T-cell (primary cell): Measurements from ENCODE around the gene WDFY1. TPM values are rescaled to one million over a fixed set of nuclear protein-coding genes. Genes with fewer than 3 reads are reported as not detected.
A peak's percentile ranks its signal among the peaks of the same experiment; 100 is the strongest.

Experiments
- ATAC-seq, 4 experiments: fragments of 200-7000 bp in 3 of 4; fragments of 150-1000 bp in 1 of 4; cut with Tn5 transposase; replicated peaks in 1 of 4; 1 replicate in 3 of 4; 2 replicates in 1 of 4; pipeline ENCODE4 v1.10.0; 2021; ENCODE audit warnings: moderate library complexity in 3 of 4, mild to moderate bottlenecking in 2 of 4, moderate number of reproducible peaks in 1 of 4
- CTCF ChIA-PET, 2 donors: fragments of 300-600 bp; sonication (Branson Sonifier 250); formaldehyde crosslinking; loops; one replicate each; lab custom pipeline; 2022; ENCODE audit warnings: antibody characterized with exemption in 2 of 2; lab: Charles Lee
- POLR2A ChIA-PET, 2 donors: fragments of 300-600 bp; sonication (Branson Sonifier 250); formaldehyde crosslinking; loops; one replicate each; lab custom pipeline; 2022; ENCODE audit warnings: antibody characterized with exemption in 2 of 2; lab: Charles Lee
- DNase-seq, 35 experiments: peaks; one replicate each; pipeline versions ENCODE4 v3.0.0 to v3.0.0-alpha.2; 2013 to 2023
- H3K27ac ChIP-seq: one replicate; pipeline ENCODE4 v1.5.1; 2013; ENCODE audit warnings: low read length
- H3K27me3 ChIP-seq, 2 experiments: replicated peaks in 1 of 2; 1 replicate in 1 of 2; 2 replicates in 1 of 2; pipeline versions ENCODE4 v1.6.1 to v1.7.0; 2013; ENCODE audit warnings: low read length in 1 of 2, mixed read lengths in 1 of 2; ENCODE audit not compliant: control insufficient read depth in 2 of 2, insufficient read depth in 2 of 2; ENCODE audit errors: extremely low read depth in 1 of 2
- H3K36me3 ChIP-seq, 2 donors: 1 replicate in 1 of 2; 2 replicates in 1 of 2; pipeline versions ENCODE4 v1.6.1 to v1.7.0; 2013; ENCODE audit warnings: low read length in 1 of 2; ENCODE audit not compliant: control insufficient read depth in 2 of 2, insufficient read depth in 1 of 2; ENCODE audit errors: extremely low read depth in 1 of 2
- H3K4me1 ChIP-seq, 2 experiments: 1 replicate in 1 of 2; 2 replicates in 1 of 2; pipeline versions ENCODE4 v1.6.1 to v1.7.0; 2013; ENCODE audit warnings: low read length in 2 of 2, mixed read lengths in 1 of 2; ENCODE audit not compliant: insufficient read depth in 2 of 2, control insufficient read depth in 1 of 2; ENCODE audit errors: extremely low read depth in 1 of 2
- H3K4me3 ChIP-seq, 2 donors: 1 replicate in 1 of 2; 2 replicates in 1 of 2; pipeline versions ENCODE4 v1.5.1 to v1.7.0; 2013; ENCODE audit warnings: mild to moderate bottlenecking in 2 of 2, low read length in 1 of 2, moderate library complexity in 1 of 2; ENCODE audit not compliant: control insufficient read depth in 1 of 2; ENCODE audit errors: extremely low read depth in 1 of 2
- H3K9me3 ChIP-seq: 2 replicates; pipeline ENCODE4 v1.7.0; 2013
- H3K27ac Mint-ChIP-seq, 2 donors: one replicate each; pipeline ENCODE4 v1.8.0; 2020 to 2021; ENCODE audit warnings: mild to moderate bottlenecking in 2 of 2, mixed read lengths in 2 of 2
- H3K27me3 Mint-ChIP-seq, 2 donors: one replicate each; pipeline ENCODE4 v1.8.0; 2021 to 2022; ENCODE audit warnings: mixed read lengths in 2 of 2
- H3K36me3 Mint-ChIP-seq: one replicate; pipeline ENCODE4 v1.8.0; 2021; ENCODE audit warnings: mixed read lengths
- H3K4me1 Mint-ChIP-seq, 3 donors: one replicate each; pipeline ENCODE4 v1.8.0; 2020 to 2022; ENCODE audit warnings: mixed read lengths in 3 of 3, mild to moderate bottlenecking in 1 of 3
- H3K4me3 Mint-ChIP-seq, 3 donors: one replicate each; pipeline ENCODE4 v1.8.0; 2020 to 2022; ENCODE audit warnings: mild to moderate bottlenecking in 3 of 3, mixed read lengths in 3 of 3, moderate library complexity in 3 of 3
- H3K9me3 Mint-ChIP-seq, 3 donors: one replicate each; pipeline ENCODE4 v1.8.0; 2020 to 2022; ENCODE audit warnings: mixed read lengths in 3 of 3
- WGBS: methylation state at CpG from one replicate; pipeline ENCODE4 v1.1.5; 2013; ENCODE audit warnings: missing lambda C conversion rate; ENCODE audit not compliant: insufficient coverage; 5-methylcytosine and 5-hydroxymethylcytosine counted together
- total RNA-seq, 35 experiments: library from RNA in 6 of 35; stranded (reverse) in 6 of 35; fragments of 120-200 nt in 1 of 35; gene quantifications; one replicate each; pipeline versions ENCODE4 v1.2.1 to v1.2.4 and lab custom pipeline; 2013 to 2026

WDFY1 gene, protein sequence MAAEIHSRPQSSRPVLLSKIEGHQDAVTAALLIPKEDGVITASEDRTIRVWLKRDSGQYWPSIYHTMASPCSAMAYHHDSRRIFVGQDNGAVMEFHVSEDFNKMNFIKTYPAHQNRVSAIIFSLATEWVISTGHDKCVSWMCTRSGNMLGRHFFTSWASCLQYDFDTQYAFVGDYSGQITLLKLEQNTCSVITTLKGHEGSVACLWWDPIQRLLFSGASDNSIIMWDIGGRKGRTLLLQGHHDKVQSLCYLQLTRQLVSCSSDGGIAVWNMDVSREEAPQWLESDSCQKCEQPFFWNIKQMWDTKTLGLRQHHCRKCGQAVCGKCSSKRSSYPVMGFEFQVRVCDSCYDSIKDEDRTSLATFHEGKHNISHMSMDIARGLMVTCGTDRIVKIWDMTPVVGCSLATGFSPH
- total RNA-seq (10 to 100 TPM; 27.5 to 45.2 (median 36.6) TPM), total RNA-seq (lab: John Stamatoyannopoulos, UW) (27.1 to 74.5 (median 42.7) reads per million in 29 experiments)
- 49.6 TPM for total RNA-seq (2013)

- Histone ChIP-seq H3K36me3 (no peaks in the 10 kb centered on the region), H3K4me1 (peaks cover 7 to 44% of the 10 kb centered on the region in 2 experiments), H3K27me3 (no peaks in the 10 kb centered on the region), H3K9me3 (no peaks in the 10 kb centered on the region), H3K4me3 (peak within 1 kb of the TSS; percentile 71 to 92), H3K27ac (peak within 1 kb of the TSS; percentile 21)
- peaks cover 56 to 59% (median 57%) of the 10 kb centered on the region in 3 donors for H3K4me1 Mint-ChIP-seq
- ATAC-seq (peak; percentile 91 to 95 (median 93)), DNase-seq (peak; percentile 60 to 84 (median 70))
- peaks cover 11% of the 10 kb centered on the region for H3K36me3 Mint-ChIP-seq
- H3K27ac Mint-ChIP-seq: peak within 1 kb of the TSS; percentile 81 to 86
- peak within 1 kb of the TSS; percentile 90 to 95 (median 91) for H3K4me3 Mint-ChIP-seq
- H3K27me3 Mint-ChIP-seq: no peaks in the 10 kb centered on the region
- ChIA-PET POLR2A (interaction anchor here (0.5 to 1.0 kb wide), 5 partner anchors 9 to 48 kb away, joined by 3 read pairs; no protein-coding TSS in a partner anchor), CTCF (interaction anchor here (0.7 to 1.2 kb wide), 3 partner anchors 26 to 47 kb away, joined by 3 read pairs; no protein-coding TSS in a partner anchor)
- under 1% methylated on average over 67 of the region's 87 CpGs for WGBS
- peaks cover 0 to 3% (median 0%) of the 10 kb centered on the region in 3 donors for H3K9me3 Mint-ChIP-seq
Measured at GRCh38 chr2:223944703-223945531, at the start of gene WDFY1. Gene WDFY1 (minus strand): TSS chr2:223945335. CDS start chr2:223945284, 51 bp downstream.

DNA sequence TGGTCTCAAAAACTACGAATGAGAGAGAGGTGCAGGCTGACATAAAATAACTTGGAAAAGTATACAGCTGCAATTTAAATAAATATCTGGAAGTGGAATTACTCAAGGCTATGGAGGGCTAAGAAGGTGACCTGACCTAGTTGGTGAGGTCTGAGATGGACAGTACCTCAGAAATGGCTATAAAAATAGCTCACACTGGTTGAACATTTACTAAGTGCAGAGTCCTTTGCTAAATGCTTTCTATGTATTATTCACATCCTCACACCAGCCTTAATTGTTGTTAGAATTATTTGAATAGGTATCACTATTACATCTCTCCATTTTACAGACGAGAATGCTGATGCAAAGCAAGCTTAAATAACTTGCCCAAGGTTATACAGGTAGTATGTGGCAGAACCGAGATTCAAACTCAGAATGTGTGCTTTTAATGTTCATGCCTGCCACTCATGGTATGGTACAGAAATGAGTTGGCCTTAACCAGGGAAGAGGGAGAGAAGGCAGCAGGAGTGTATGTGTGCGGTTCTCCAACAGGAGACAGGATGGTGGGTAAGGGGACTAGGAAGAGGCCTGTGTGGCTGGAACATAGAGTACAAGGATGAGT is 49.5 kb upstream of the WDFY1 start:
- no peak overlapping the region for H3K4me3 Mint-ChIP-seq
- H3K9me3 Mint-ChIP-seq: no peaks in the 10 kb centered on the region
- no peak overlapping the region for H3K27ac Mint-ChIP-seq
- no peak for DNase-seq
- no peak overlapping the region for H3K27ac ChIP-seq
- ChIA-PET POLR2A (no interaction called here), CTCF (interaction anchor here (0.5 to 5.0 kb wide), 20 partner anchors 12 to 1923 kb away, joined by 3 to 121 read pairs (median 6); no protein-coding TSS in a partner anchor)
- H3K27me3 Mint-ChIP-seq: no peaks in the 10 kb centered on the region
- peaks cover 0 to 2% of the 10 kb centered on the region in 2 experiments for H3K27me3 ChIP-seq
- no peak for ATAC-seq
- no peak overlapping the region for H3K4me3 ChIP-seq
- no peaks in the 10 kb centered on the region for H3K4me1 Mint-ChIP-seq
- no peaks in the 10 kb centered on the region for H3K36me3 ChIP-seq
- H3K4me1 ChIP-seq: no peaks in the 10 kb centered on the region
- no peaks in the 10 kb centered on the region for H3K9me3 ChIP-seq
- 77% methylated on average over 2 of the region's 4 CpGs for WGBS
- H3K36me3 Mint-ChIP-seq: no peaks in the 10 kb centered on the region

- Mint-ChIP-seq H3K4me1 (no peaks in the 10 kb centered on the region), H3K4me3 (no peak overlapping the region), H3K27ac (no peak overlapping the region), H3K36me3 (no peaks in the 10 kb centered on the region), H3K9me3 (no peaks in the 10 kb centered on the region), H3K27me3 (no peaks in the 10 kb centered on the region)
- ChIA-PET CTCF (interaction anchor here (0.5 to 5.0 kb wide), 41 partner anchors 12 to 1021 kb away, joined by 3 to 121 read pairs (median 4); no protein-coding TSS in a partner anchor), POLR2A (interaction anchor here (0.8 to 0.9 kb wide), 2 partner anchors 36 to 70 kb away, joined by 3 to 6 read pairs; no protein-coding TSS in a partner anchor)
- peak in 3 of 4 experiments; percentile 51 to 71 (median 70) for ATAC-seq
- 49% methylated on average over 4 of the region's 5 CpGs for WGBS
- no peak overlapping the region for H3K27ac ChIP-seq
- H3K4me1 ChIP-seq: no peaks in the 10 kb centered on the region
- peak; percentile 6 to 81 (median 46) for DNase-seq
- H3K27me3 ChIP-seq: peaks cover 0 to 2% of the 10 kb centered on the region in 2 experiments
- no peak overlapping the region for H3K4me3 ChIP-seq
- no peaks in the 10 kb centered on the region for H3K9me3 ChIP-seq
- H3K36me3 ChIP-seq: no peaks in the 10 kb centered on the region
Measured at GRCh38 chr2:223993634-223994232, 48.6 kb upstream of the WDFY1 start.

DNA sequence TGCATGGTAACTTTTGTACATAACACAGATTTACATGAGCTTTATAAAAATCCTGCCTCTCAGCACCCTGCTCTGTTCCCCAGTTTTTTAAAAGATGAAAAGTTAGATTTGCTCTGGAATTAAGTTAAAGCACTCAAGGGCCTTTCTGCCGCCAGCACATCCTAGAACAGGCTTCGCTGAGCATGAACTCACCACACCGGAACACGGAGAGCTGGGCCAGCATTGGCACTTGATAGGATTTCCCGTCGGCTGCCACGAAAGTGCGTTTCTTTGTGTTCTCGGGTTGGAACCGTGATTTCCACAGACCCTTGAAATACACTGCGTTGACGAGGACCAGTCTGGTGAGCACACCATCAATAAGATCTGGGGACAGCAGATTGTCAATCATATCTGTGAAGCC is 46.5 kb upstream of the WDFY1 start:
- Mint-ChIP-seq H3K27me3 (no peaks in the 10 kb centered on the region), H3K27ac (no peak overlapping the region), H3K9me3 (no peaks in the 10 kb centered on the region), H3K4me3 (no peak overlapping the region), H3K36me3 (no peaks in the 10 kb centered on the region), H3K4me1 (no peaks in the 10 kb centered on the region)
- Histone ChIP-seq H3K36me3 (no peaks in the 10 kb centered on the region), H3K4me3 (no peak overlapping the region), H3K27me3 (peaks cover 0 to 2% of the 10 kb centered on the region in 2 experiments), H3K27ac (no peak overlapping the region), H3K4me1 (no peaks in the 10 kb centered on the region), H3K9me3 (no peaks in the 10 kb centered on the region)
- ATAC-seq (no peak), DNase-seq (no peak)
- ChIA-PET CTCF (interaction anchor here (0.7 to 5.0 kb wide), 6 partner anchors 17 to 293 kb away, joined by 3 to 121 read pairs (median 48); no protein-coding TSS in a partner anchor), POLR2A (no interaction called here)
- WGBS: 84% methylated on average over 12 of the region's 12 CpGs

DNA sequence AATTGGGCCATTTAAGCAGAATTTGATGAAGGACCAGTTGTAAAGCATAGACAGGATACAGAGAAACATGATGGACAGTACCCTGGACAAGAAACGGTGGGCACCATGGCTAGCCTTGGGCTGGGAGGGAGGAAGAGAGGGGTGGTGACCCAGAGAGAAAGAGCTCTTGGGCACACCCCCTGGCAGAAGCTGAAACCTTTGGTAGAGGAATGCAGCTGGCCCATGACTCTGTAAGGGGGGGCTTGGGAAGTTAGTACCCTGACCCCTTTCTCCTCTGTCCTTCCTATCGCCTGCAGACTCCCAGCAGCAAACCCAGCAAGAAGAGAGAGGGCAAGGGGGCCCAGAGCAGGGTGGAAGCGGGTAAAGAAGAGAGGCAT is 44.7 kb upstream of the WDFY1 start:
- Histone ChIP-seq H3K27me3 (peaks cover 0 to 2% of the 10 kb centered on the region in 2 experiments), H3K27ac (no peak overlapping the region), H3K4me3 (no peak overlapping the region), H3K4me1 (no peaks in the 10 kb centered on the region), H3K36me3 (no peaks in the 10 kb centered on the region), H3K9me3 (no peaks in the 10 kb centered on the region)
- ChIA-PET CTCF (interaction anchor here (0.8 to 1.4 kb wide), 3 partner anchors 20 to 298 kb away, joined by 3 to 4 read pairs (median 4); no protein-coding TSS in a partner anchor), POLR2A (no interaction called here)
- 78% methylated on average over 1 of the region's 3 CpGs for WGBS
- no peaks in the 10 kb centered on the region for H3K36me3 Mint-ChIP-seq
- DNase-seq: no peak
- ATAC-seq: no peak
- peaks cover 0 to 1% of the 10 kb centered on the region in 2 donors for H3K27me3 Mint-ChIP-seq
- H3K4me3 Mint-ChIP-seq: no peak overlapping the region
- no peaks in the 10 kb centered on the region for H3K4me1 Mint-ChIP-seq
- H3K9me3 Mint-ChIP-seq: no peaks in the 10 kb centered on the region
- no peak overlapping the region for H3K27ac Mint-ChIP-seq
